ENCODE data around the gene HS3ST5. TPM values are rescaled to one million over a fixed set of nuclear protein-coding genes. Genes with fewer than 3 reads are reported as not detected.
A peak's percentile ranks its signal among the peaks of the same experiment; 100 is the strongest.

HS3ST5 gene
- total RNA-seq, 1 donor: not detected

GRCh38 chr6:114339706-114340105 lies 3.1 kb downstream of the HS3ST5 start:
- no peak for TF ChIP-seq CTCF (IDR thresholded peaks at IDR 0.05; ENCODE audit: extremely low read depth, low read depth, low read length)
- Histone ChIP-seq H2AFZ (ENCODE audit: low read length) (no peak overlapping the region), H3K79me2 (ENCODE audit: insufficient read depth, low read length) (no peaks in the 10 kb centered on the region), H3K4me1 (ENCODE audit: insufficient read depth, low read length) (no peaks in the 10 kb centered on the region), H4K20me1 (ENCODE audit: insufficient read depth, low read length) (no peaks in the 10 kb centered on the region), H3K4me3 (ENCODE audit: insufficient read depth, low read length) (no peak overlapping the region), H3K36me3 (ENCODE audit: insufficient read depth, low read length) (no peaks in the 10 kb centered on the region), H3K9me3 (ENCODE audit: low read depth, low read length) (no peaks in the 10 kb centered on the region), H3K27me3 (ENCODE audit: insufficient read depth, low read length) (peaks cover 29% of the 10 kb centered on the region), H3K27ac (ENCODE audit: low read depth, low read length) (no peak overlapping the region), H3K4me2 (ENCODE audit: insufficient read depth, low read length) (no peak overlapping the region)
- peak; percentile 39 for DNase-seq (ENCODE audit: insufficient read length, low spot score, missing footprints)

GRCh38 chr6:114334237-114334636 lies 8.6 kb downstream of the HS3ST5 start:
- Histone ChIP-seq H3K9me3 (ENCODE audit: low read depth, low read length) (no peaks in the 10 kb centered on the region), H2AFZ (ENCODE audit: low read length) (no peak overlapping the region), H4K20me1 (ENCODE audit: insufficient read depth, low read length) (no peaks in the 10 kb centered on the region), H3K27ac (ENCODE audit: low read depth, low read length) (no peak overlapping the region), H3K4me1 (ENCODE audit: insufficient read depth, low read length) (no peaks in the 10 kb centered on the region), H3K79me2 (ENCODE audit: insufficient read depth, low read length) (no peaks in the 10 kb centered on the region), H3K4me3 (ENCODE audit: insufficient read depth, low read length) (no peak overlapping the region), H3K27me3 (ENCODE audit: insufficient read depth, low read length) (no peaks in the 10 kb centered on the region), H3K36me3 (ENCODE audit: insufficient read depth, low read length) (no peaks in the 10 kb centered on the region), H3K4me2 (ENCODE audit: insufficient read depth, low read length) (no peak overlapping the region)
- TF ChIP-seq CTCF (IDR thresholded peaks at IDR 0.05; ENCODE audit: extremely low read depth, low read depth, low read length): no peak
- no peak for DNase-seq (ENCODE audit: insufficient read length, low spot score, missing footprints)

- Histone ChIP-seq H3K4me1 (ENCODE audit: insufficient read depth, low read length) (no peaks in the 10 kb centered on the region), H3K79me2 (ENCODE audit: insufficient read depth, low read length) (no peaks in the 10 kb centered on the region), H3K27me3 (ENCODE audit: insufficient read depth, low read length) (no peaks in the 10 kb centered on the region), H3K36me3 (ENCODE audit: insufficient read depth, low read length) (no peaks in the 10 kb centered on the region), H3K4me3 (ENCODE audit: insufficient read depth, low read length) (no peak overlapping the region), H3K27ac (ENCODE audit: low read depth, low read length) (no peak overlapping the region), H2AFZ (ENCODE audit: low read length) (no peak overlapping the region), H4K20me1 (ENCODE audit: insufficient read depth, low read length) (no peaks in the 10 kb centered on the region), H3K4me2 (ENCODE audit: insufficient read depth, low read length) (no peak overlapping the region), H3K9me3 (ENCODE audit: low read depth, low read length) (no peaks in the 10 kb centered on the region)
- no peak for DNase-seq (ENCODE audit: insufficient read length, low spot score, missing footprints)
- TF ChIP-seq CTCF (IDR thresholded peaks at IDR 0.05; ENCODE audit: extremely low read depth, low read depth, low read length): no peak
Observed at GRCh38 chr6:114327074-114327473, 15.7 kb downstream of the HS3ST5 start.

- no peak for TF ChIP-seq CTCF (IDR thresholded peaks at IDR 0.05; ENCODE audit: extremely low read depth, low read depth, low read length)
- no peak for DNase-seq (ENCODE audit: insufficient read length, low spot score, missing footprints)
- H3K36me3 ChIP-seq (ENCODE audit: insufficient read depth, low read length): no peaks in the 10 kb centered on the region
Observed at GRCh38 chr6:114323784-114324183, 19.0 kb downstream of the HS3ST5 start.

More at GRCh38 chr6:114323784-114324183, 19.0 kb downstream of the HS3ST5 start:
- Histone ChIP-seq H2AFZ (ENCODE audit: low read length) (no peak overlapping the region), H3K4me2 (ENCODE audit: insufficient read depth, low read length) (no peak overlapping the region), H4K20me1 (ENCODE audit: insufficient read depth, low read length) (no peaks in the 10 kb centered on the region), H3K79me2 (ENCODE audit: insufficient read depth, low read length) (no peaks in the 10 kb centered on the region), H3K27me3 (ENCODE audit: insufficient read depth, low read length) (no peaks in the 10 kb centered on the region), H3K27ac (ENCODE audit: low read depth, low read length) (no peak overlapping the region), H3K4me3 (ENCODE audit: insufficient read depth, low read length) (no peak overlapping the region), H3K9me3 (ENCODE audit: low read depth, low read length) (no peaks in the 10 kb centered on the region), H3K4me1 (ENCODE audit: insufficient read depth, low read length) (no peaks in the 10 kb centered on the region)
